BLaER1 treated with 17β-estradiol and CSF1 and Interleukin-3, amounts not matched to agents 10 nM and 100 nM (cell line): ENCODE data around the gene PRPS2.

Experiments
- H3K27ac ChIP-seq, 11 experiments: shearing (Covaris generic); formaldehyde crosslinking; 2 replicates each; pipeline ENCODE4 v1.8.1; 2022
- H3K27me3 ChIP-seq, 11 experiments: shearing (Covaris generic); formaldehyde crosslinking; 2 replicates each; pipeline ENCODE4 v1.8.1; 2022
- H3K36me3 ChIP-seq, 11 experiments: shearing (Covaris generic); formaldehyde crosslinking; 2 replicates each; pipeline ENCODE4 v1.8.1; 2022
- H3K4me1 ChIP-seq, 10 experiments: shearing (Covaris generic); formaldehyde crosslinking; 2 replicates each; pipeline ENCODE4 v1.8.1; 2022
- H3K4me2 ChIP-seq, 11 experiments: shearing (Covaris generic); formaldehyde crosslinking; 2 replicates each; pipeline ENCODE4 v1.8.1; 2022
- H3K4me3 ChIP-seq, 10 experiments: shearing (Covaris generic); formaldehyde crosslinking; 2 replicates each; pipeline ENCODE4 v1.8.1; 2022
- H3K9ac ChIP-seq, 11 experiments: shearing (Covaris generic); formaldehyde crosslinking; 2 replicates each; pipeline ENCODE4 v1.8.1; 2022
- H3K9me3 ChIP-seq, 11 experiments: shearing (Covaris generic); formaldehyde crosslinking; replicated peaks in 1 of 11; 2 replicates each; pipeline ENCODE4 v1.8.1; 2022
- H4K20me1 ChIP-seq, 11 experiments: shearing (Covaris generic); formaldehyde crosslinking; 2 replicates each; pipeline ENCODE4 v1.8.1; 2022
- Cebpa-rat ChIP-seq, 11 experiments: shearing (Covaris generic); IDR thresholded peaks; 2 replicates each; pipeline ENCODE4 v1.8.1; 2022

Gene PRPS2

DNA sequence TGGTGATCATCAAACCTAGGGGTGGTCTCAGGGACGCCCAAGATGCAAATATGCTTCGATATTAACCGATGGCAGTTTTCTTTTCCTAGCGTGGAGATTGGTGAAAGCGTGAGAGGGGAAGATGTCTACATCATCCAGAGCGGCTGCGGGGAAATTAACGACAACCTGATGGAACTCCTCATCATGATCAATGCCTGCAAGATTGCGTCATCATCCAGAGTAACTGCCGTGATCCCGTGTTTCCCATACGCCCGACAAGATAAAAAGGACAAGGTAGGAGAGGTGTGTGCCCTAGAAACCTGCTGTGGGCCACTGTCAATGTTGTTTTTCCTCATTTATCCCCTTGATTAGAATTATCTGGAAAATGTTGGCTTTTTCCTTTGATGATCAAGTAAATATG, 7.9 kb downstream of the PRPS2 start:
- peaks cover 23 to 69% (median 46%) of the 10 kb centered on the region in 11 experiments for H3K36me3 ChIP-seq
- H3K27me3 ChIP-seq: peaks cover 92 to 100% (median 99%) of the 10 kb centered on the region in 11 experiments
- no peak overlapping the region for H3K9ac ChIP-seq
- H3K27ac ChIP-seq: no peak overlapping the region
- peak in 7 of 11 experiments; percentile 16 to 83 (median 48); a peak in 6 of 22 replicates for TF ChIP-seq Cebpa-rat (IDR thresholded peaks at IDR 0.05)
- H3K9me3 ChIP-seq: peaks cover 0 to 13% (median 3%) of the 10 kb centered on the region in 11 experiments; a peak in 14 of 22 replicates
- no peaks in the 10 kb centered on the region for H3K4me1 ChIP-seq
- no peak overlapping the region for H3K4me3 ChIP-seq
- peaks cover 0 to 58% (median 18%) of the 10 kb centered on the region in 11 experiments; a peak in 14 of 22 replicates for H4K20me1 ChIP-seq
- H3K4me2 ChIP-seq: no peak overlapping the region

DNA sequence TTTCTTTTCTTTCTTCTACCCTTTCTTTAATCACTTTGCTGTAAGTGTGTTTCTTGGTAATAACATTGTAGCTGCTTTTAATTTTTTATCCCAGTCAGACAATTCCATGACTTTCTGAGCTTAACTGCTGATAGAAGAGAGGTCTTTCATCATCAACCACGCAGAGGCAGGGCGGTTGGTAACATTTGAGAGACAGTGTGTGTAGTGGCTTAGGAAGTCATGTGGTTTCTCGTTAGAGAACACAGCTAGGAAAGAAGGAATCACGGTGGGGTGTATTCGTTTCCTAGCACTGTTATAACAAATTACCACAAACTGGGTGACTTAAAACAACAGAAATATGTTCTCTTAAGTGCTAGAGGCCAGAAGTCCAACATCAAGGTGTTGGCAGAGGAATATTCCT, 11.5 kb downstream of the PRPS2 start:
- Histone ChIP-seq H3K4me1 (no peaks in the 10 kb centered on the region), H3K27me3 (peaks cover 100% of the 10 kb centered on the region in 11 experiments), H3K36me3 (peaks cover 37 to 93% (median 64%) of the 10 kb centered on the region in 11 experiments), H3K27ac (no peak overlapping the region), H3K9me3 (no peaks in the 10 kb centered on the region), H3K4me3 (no peak overlapping the region), H3K4me2 (no peak overlapping the region), H3K9ac (no peak overlapping the region), H4K20me1 (peaks cover 0 to 54% (median 15%) of the 10 kb centered on the region in 11 experiments; a peak in 12 of 22 replicates)
- TF ChIP-seq Cebpa-rat (IDR thresholded peaks at IDR 0.05): no peak

DNA sequence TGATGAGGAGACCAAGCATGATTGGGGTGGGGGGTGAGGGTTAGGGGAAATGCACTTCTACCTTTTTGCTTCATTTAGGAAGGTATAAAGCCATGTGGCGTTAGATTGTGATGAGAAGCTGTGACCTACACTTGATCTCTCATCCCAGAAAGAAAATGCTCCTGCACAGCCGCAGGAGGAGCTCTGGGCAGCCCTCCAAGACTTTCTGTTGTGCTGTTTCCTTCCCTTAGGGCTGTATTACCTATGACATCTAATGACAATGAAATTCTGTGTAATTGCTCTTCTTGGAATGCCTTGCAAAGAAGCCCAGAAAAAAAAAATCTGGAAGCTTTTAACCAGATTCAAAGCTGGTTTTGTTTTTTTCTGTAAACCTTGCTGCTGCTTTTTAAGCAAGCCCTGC, 13.4 kb downstream of the PRPS2 start:
- no peaks in the 10 kb centered on the region for H3K4me1 ChIP-seq
- H3K4me2 ChIP-seq: no peak overlapping the region
- no peak overlapping the region for H3K9ac ChIP-seq
- no peak overlapping the region for H3K4me3 ChIP-seq
- H3K9me3 ChIP-seq: no peaks in the 10 kb centered on the region
- no peak for TF ChIP-seq Cebpa-rat (IDR thresholded peaks at IDR 0.05)
- no peak overlapping the region for H3K27ac ChIP-seq
- peaks cover 99 to 100% (median 100%) of the 10 kb centered on the region in 11 experiments for H3K27me3 ChIP-seq
- H4K20me1 ChIP-seq: peaks cover 0 to 40% (median 12%) of the 10 kb centered on the region in 11 experiments; a peak in 10 of 22 replicates
- peaks cover 34 to 88% (median 54%) of the 10 kb centered on the region in 11 experiments for H3K36me3 ChIP-seq

DNA sequence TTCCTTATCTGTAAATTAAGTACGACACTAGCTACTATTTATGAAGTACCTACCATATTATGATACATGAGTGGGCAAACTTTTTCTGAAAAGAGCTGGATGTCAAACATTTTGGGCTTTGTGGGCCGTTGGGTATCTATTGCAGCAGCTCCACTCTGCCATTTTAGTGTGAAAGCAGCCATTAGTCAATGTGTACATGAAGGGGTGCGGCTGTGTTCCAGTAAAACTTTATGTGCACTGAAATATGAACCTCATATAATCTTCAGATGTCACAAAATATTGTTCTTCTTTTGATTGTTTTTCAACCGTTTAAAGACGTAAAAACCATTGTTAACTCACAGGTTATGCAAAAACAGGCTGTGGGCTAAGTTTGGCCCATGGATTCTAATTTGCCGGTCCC, 14.1 kb downstream of the PRPS2 start:
- Histone ChIP-seq H3K9me3 (no peaks in the 10 kb centered on the region), H4K20me1 (peaks cover 0 to 36% (median 14%) of the 10 kb centered on the region in 11 experiments; a peak in 10 of 22 replicates), H3K4me2 (no peak overlapping the region), H3K27me3 (peaks cover 99 to 100% (median 100%) of the 10 kb centered on the region in 11 experiments), H3K27ac (no peak overlapping the region), H3K4me1 (no peaks in the 10 kb centered on the region), H3K4me3 (no peak overlapping the region), H3K9ac (no peak overlapping the region), H3K36me3 (peaks cover 35 to 88% (median 54%) of the 10 kb centered on the region in 11 experiments)
- no peak for TF ChIP-seq Cebpa-rat (IDR thresholded peaks at IDR 0.05)

DNA sequence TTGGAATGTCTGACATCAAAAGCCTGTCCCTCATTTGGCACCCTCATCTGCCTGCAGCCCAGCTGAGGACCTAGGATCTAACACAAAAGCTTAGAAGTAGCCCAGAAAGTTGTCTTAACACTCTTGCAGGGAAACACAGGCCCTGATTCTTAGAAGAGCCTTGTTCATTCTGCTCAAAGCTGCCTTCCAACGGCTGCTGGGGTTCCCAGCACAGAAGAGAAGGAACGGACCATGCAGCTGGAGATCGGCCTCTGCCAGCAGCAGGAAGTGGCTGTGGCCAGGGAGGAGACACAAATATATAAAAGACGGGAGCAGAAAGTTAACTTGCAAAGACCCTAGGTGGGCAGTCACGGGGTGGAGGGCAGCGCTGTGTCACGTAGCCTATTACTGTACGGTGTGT, 20.4 kb downstream of the PRPS2 start:
- H3K36me3 ChIP-seq: peaks cover 16 to 62% (median 35%) of the 10 kb centered on the region in 11 experiments; a peak in 16 of 22 replicates
- no peak overlapping the region for H3K27ac ChIP-seq
- H3K9me3 ChIP-seq: no peaks in the 10 kb centered on the region
- no peaks in the 10 kb centered on the region for H3K4me1 ChIP-seq
- no peak overlapping the region for H3K4me2 ChIP-seq
- TF ChIP-seq Cebpa-rat (IDR thresholded peaks at IDR 0.05): no peak
- peaks cover 0 to 34% (median 13%) of the 10 kb centered on the region in 11 experiments; a peak in 10 of 22 replicates for H4K20me1 ChIP-seq
- H3K9ac ChIP-seq: no peak overlapping the region
- H3K4me3 ChIP-seq: no peak overlapping the region
- H3K27me3 ChIP-seq: peaks cover 99 to 100% (median 100%) of the 10 kb centered on the region in 11 experiments

DNA sequence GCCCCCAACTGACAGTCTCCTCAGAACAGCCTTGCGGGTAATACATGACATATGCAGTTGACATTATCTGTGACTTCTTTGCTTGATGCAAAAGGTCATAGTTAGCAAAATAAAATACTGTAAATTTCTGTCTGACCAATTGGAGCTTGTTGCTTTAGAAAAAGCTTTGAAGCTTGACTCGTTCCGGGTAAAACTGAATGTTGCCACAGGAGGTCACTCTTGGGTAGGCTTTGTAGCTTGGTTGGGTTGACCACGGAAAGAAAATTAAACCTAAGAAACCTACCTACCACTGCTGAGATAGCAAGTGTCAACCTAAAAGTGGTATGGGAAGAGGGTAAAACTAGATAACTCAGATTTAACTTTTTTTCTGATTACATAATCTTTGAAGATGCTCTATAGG, 23.2 kb downstream of the PRPS2 start:
- Histone ChIP-seq H3K4me2 (0 out of 22 replicates have a peak overlapping the region, but pooled peaks of 1 of the 11 experiments have one; percentile 24), H3K27ac (no peak overlapping the region), H3K9ac (no peak overlapping the region), H3K4me3 (no peak overlapping the region), H3K4me1 (0 out of 20 replicates have a peak, but pooled peaks cover 0 to 4% (median 0%) of the 10 kb centered on the region in 10 experiments), H4K20me1 (peaks cover 0 to 29% (median 8%) of the 10 kb centered on the region in 11 experiments; a peak in 9 of 22 replicates), H3K27me3 (peaks cover 99 to 100% (median 100%) of the 10 kb centered on the region in 11 experiments), H3K36me3 (peaks cover 14 to 55% (median 31%) of the 10 kb centered on the region in 11 experiments; a peak in 16 of 22 replicates), H3K9me3 (no peaks in the 10 kb centered on the region)
- no peak for TF ChIP-seq Cebpa-rat (IDR thresholded peaks at IDR 0.05)

DNA sequence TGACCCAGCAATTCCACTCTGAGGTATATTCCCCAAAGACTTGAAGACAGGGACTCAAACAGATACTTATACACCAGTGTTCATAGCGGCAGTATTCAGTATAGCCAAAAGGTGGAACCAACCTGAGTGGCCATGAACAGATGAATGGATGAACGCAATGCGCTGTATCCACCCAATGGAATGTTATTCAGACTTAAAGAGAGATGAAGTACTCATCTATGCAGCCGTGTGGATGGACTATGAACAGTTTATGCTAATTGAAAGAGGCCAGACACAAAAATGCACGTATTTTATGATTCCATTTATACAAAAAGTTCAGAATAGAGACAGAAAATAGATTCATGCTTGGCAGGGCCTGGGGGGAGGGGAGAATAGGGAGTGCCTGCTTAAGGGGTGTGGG, 26.3 kb downstream of the PRPS2 start:
- peaks cover 17 to 59% (median 32%) of the 10 kb centered on the region in 11 experiments; a peak in 19 of 22 replicates for H3K36me3 ChIP-seq
- H3K27me3 ChIP-seq: peaks cover 97 to 100% (median 100%) of the 10 kb centered on the region in 11 experiments
- H3K4me3 ChIP-seq: no peak overlapping the region
- 0 out of 20 replicates have a peak, but pooled peaks cover 0 to 4% (median 0%) of the 10 kb centered on the region in 10 experiments for H3K4me1 ChIP-seq
- H3K4me2 ChIP-seq: no peak overlapping the region
- peaks cover 0 to 18% (median 0%) of the 10 kb centered on the region in 11 experiments; a peak in 4 of 22 replicates for H4K20me1 ChIP-seq
- no peak overlapping the region for H3K27ac ChIP-seq
- H3K9ac ChIP-seq: no peak overlapping the region
- H3K9me3 ChIP-seq: no peaks in the 10 kb centered on the region
- TF ChIP-seq Cebpa-rat (IDR thresholded peaks at IDR 0.05): no peak

DNA sequence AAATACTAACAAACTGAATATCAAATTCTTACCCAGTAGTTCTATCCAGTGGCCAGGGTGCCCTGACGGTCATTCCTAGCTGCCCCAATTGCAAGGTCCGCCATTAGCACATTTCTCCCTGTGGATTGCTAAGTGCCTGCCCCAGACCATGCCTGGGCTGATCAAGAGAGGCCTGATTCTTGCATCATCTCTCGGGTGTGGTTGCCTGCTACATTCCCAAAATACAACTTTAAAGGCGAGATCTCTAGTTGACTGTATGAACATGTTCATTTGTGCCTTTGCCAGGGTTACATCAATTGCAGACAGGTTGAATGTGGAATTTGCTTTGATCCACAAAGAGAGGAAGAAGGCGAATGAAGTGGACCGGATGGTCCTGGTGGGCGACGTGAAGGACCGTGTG, 28.0 kb downstream of the PRPS2 start:
- peaks cover 0 to 10% (median 0%) of the 10 kb centered on the region in 11 experiments; a peak in 3 of 22 replicates for H4K20me1 ChIP-seq
- H3K9me3 ChIP-seq: no peaks in the 10 kb centered on the region
- H3K4me1 ChIP-seq: 0 out of 20 replicates have a peak, but pooled peaks cover 0 to 4% (median 0%) of the 10 kb centered on the region in 10 experiments
- H3K9ac ChIP-seq: no peak overlapping the region
- H3K4me2 ChIP-seq: no peak overlapping the region
- H3K27me3 ChIP-seq: peaks cover 93 to 100% (median 100%) of the 10 kb centered on the region in 11 experiments
- TF ChIP-seq Cebpa-rat (IDR thresholded peaks at IDR 0.05): no peak
- H3K27ac ChIP-seq: no peak overlapping the region
- peaks cover 20 to 75% (median 43%) of the 10 kb centered on the region in 11 experiments; a peak in 19 of 22 replicates for H3K36me3 ChIP-seq
- no peak overlapping the region for H3K4me3 ChIP-seq

DNA sequence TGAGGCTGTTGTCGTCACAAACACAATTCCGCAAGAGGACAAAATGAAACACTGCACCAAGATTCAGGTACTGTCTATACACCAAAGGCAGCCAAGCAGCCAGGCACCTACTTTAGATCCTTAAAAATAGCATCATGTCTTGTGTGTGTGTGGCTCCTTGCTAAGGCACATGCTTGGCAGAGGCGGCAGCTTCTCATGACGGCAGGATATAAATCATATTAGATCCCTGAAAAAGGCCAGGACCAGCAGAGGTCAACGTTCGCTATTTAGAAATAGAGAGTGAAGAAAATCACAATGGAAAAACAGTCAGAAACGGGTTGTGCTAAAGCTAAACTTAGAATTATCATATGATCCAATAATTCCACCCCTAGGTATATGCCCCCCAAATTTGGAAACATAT, 29.5 kb downstream of the PRPS2 start:
- no peak for TF ChIP-seq Cebpa-rat (IDR thresholded peaks at IDR 0.05)
- H3K9me3 ChIP-seq: no peaks in the 10 kb centered on the region
- H3K36me3 ChIP-seq: peaks cover 20 to 82% (median 47%) of the 10 kb centered on the region in 11 experiments; a peak in 20 of 22 replicates

More for the DNA sequence above, 29.5 kb downstream of the PRPS2 start:
- Histone ChIP-seq H3K4me2 (no peak overlapping the region), H3K9ac (no peak overlapping the region), H3K4me1 (0 out of 20 replicates have a peak, but pooled peaks cover 0 to 4% (median 0%) of the 10 kb centered on the region in 10 experiments), H4K20me1 (peaks cover 0 to 5% (median 0%) of the 10 kb centered on the region in 11 experiments; a peak in 2 of 22 replicates), H3K27ac (no peak overlapping the region), H3K4me3 (no peak overlapping the region), H3K27me3 (peaks cover 94 to 100% (median 100%) of the 10 kb centered on the region in 11 experiments)
